Medulla oblongata (tissue), 1 donor: ENCODE measurements around the gene BABAM2.

Source experiments
- DNase-seq: peaks from one replicate; pipeline ENCODE4 v3.0.0-alpha.2; 2015; ENCODE audit errors: extremely low spot score

The BABAM2 gene

DNA sequence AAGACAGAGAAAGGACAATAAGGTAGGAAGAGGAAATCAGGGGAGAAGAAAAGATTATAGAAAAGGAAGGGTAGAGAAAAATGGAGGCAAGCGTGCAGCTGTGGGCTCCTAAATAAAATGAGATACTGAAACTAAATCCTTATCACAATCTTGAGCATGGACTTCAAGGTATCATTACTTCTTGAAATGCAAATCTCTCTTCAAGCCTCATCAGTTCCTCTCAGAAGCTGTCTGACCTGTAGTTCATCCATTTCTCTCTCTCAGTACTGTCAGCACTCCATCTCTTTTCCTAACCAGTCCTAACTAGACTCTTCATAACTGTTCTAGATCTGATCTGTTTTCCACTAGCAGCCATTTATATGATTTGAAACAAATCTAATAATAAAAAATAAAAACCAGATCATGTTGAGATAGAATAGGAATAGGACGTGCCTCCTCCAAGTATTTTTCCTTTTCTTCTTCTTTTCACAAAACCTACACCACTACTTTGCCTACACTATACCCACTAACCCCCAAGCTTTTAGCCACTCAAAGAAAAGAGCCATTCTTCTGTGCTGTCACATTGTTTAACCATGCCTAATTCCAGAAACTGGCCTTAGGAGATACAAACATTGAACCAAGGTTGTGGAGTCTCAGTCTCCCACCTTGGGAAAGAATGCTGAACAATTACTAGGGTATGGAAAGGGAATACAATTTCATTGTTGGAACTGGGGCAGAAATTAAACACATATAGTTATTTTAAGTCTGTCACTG lies 21.1 kb downstream of the BABAM2 start:
- no peak for DNase-seq

DNA sequence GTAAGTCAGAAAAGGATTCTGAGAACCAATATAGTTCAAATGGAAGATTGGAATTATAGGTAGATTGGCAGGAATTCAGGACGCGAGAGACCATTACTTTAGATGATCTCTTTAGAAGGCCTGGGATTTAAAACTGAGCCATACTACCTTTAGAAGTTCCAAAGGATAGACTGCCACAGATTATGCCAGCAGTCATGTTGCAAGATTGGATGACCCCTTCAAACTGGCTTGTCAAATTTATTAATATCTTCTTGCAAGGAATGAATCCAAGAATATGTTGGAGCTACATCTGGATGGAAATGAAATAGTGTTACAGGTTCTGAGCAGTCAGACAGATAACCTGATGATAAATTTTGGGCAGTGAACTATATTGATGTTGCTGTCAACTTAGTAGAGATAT lies 22.0 kb downstream of the BABAM2 start:
- no peak for DNase-seq

DNA sequence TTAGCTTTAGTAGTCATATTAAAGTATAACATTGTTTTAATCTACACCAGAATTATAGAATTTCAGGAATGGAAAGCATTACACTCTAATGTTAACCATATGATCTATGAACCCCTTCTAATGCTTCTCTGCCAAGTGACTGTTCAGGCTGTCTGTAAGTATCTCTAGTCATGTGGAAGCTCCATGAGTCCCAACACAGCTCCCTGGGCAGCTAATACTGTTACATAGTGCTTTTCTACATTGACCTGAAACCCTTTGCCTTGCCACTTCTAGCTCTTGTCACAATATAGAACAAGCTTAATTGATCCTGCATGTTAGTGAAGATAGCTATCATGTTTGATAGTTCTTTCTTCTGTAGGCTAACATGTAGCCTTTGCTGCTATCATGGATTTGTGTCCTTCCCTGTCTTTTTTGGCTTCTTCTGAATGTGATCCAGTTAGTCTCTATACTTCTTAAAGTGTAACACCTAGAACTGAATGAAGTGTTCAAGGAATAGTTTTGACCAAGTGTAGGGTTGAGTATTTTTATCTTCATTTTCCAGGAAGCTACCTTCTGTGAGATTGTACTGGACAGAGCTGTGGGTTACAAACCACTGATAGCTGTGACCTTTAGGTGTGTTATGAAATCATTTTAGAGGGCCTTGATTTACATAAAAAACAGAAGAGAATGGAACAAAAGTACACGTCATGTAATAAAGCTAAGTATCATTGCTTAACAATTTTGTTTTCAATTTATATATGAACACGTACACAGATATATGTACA lies 23.7 kb downstream of the BABAM2 start:
- DNase-seq, result no peak

DNA sequence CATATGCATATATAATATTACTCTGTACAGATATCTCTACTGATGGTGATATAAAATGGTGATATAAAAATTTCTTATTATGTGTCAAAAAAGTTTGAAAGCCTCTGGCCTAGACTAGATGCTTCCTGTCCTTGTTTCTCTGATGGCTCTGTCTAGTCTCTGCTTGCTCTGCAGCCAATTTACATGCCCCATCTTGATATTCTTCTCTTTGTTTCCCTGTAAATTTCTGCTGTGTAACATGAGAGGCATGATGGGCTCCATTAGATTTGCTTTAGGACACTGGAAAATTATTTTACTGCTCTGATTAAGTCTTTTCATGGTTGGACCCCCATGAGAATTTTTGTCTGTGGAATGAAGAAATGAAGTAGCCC lies 24.3 kb downstream of the BABAM2 start:
- no peak for DNase-seq

DNA sequence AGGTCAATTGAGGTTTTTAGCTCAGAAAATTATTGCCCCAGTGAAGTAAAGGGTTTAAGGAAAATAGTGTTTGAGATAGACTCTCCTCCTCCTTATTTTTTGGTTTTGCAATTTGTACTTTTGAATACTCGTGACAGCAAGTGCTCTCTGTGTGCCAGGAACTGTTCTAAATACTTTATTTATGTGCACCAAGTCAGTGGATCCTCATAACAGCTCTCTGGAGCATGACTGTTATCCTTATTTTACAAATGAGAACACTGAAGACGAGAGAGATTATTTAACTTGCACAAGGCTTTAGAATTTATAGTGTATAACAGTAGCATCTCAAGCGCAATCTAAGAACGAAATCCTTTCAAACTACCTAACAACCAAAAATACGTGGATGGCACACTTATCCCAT lies 24.7 kb downstream of the BABAM2 start:
- DNase-seq, result peak; percentile 14

DNA sequence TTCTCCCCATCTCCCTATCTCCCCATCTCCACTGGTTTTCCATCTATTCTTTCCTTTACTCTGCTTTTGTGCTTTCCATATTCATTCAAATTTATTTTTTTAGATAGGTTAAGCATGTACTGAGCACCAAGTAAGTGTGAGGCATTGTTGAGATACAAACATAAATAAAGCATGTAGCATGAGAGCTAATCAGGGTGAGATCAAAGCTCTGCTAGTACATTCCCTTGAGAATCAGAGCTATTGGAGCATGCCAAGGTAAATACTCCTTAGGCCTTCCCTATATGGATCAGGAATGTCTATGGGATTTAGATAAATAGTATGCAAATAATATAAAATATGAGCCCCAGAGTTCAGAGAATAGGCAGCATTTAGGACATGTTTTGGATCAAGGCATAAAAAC lies 25.3 kb downstream of the BABAM2 start:
- no peak for DNase-seq

DNA sequence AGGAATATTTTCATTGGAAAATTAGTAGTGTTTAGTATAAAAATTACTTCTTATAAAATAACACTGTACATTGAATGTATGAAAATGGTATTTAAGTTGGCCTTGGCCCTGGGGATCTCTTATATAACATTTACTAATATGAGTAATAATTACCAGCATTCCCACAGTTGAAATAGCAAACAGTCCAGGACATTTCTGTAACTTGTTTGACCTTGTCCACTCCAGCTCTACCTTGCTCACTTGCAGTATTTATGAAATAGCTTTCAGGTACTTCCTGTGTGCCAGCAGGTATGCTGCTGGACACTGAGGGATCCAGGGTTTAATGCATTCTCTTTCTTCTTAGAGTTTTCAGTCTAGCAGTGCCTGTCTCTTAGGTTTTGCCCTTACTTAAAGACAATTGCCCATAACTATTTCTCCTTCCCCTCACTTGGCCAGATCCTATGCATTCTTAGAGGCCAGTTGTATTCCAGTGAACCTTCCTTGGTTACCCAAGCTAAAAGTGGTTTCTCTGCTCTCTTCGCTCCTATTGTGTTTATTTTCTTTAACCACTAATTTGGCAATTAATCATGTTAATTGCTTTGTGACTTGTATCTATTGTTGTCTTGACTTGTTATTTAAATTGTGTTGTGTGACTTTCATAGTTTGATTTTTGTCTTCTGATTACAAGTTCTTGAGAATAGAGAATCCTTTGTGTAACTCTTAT lies 25.9 kb downstream of the BABAM2 start:
- no peak for DNase-seq

DNA sequence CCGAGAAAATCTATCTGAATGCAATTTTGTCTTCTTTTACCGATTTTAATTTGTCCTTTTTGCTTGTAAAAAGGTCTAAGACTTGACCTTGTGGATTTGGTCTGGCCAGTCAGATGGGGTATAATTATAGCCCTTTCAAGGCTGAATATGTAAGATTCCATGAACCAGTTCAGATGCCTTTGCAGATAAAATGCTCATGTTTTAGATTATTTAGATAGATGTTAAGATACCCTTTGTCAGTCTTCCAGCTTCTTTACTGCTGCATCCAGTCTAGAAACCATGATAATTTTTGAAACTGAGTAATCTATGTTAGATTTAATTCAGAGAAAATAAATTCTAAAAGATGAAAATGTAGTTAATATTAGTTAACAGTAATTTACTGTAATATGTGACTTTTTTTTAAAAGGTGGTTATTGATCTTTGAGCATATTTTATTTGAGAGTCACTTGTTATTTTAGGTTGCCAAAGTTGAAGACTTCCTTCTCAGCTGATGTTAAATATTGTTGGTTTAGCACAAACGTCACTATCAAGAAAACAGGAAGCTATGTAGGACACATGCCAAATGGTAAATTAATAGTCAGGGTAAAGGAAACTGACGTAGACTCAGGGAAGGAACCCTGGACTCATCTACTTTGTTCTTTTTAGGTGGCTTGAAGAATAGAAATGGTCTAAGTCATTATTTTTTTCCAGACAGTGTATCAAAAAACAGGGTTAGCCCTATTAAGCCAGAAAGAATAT lies 29.8 kb downstream of the BABAM2 start:
- peak; percentile 57 for DNase-seq

DNA sequence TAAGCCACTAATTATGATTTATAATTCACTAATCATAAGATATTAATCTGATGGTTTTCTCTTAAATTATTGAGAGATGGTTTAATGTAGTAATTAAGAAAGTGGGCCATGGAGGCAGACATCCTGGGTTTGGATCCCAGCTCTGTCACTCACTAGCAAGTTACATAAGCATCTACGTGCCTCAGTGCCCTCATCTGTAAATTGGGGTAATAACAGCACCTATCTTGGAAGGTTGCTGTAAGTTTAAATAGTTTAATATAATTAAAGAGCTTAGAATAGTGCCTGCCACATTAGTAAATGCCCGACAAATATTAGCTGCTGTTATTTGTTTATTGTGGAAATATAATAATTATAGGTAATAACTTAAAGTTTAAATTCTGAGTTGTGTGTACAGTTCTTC lies 30.9 kb downstream of the BABAM2 start:
- DNase-seq, result no peak

DNA sequence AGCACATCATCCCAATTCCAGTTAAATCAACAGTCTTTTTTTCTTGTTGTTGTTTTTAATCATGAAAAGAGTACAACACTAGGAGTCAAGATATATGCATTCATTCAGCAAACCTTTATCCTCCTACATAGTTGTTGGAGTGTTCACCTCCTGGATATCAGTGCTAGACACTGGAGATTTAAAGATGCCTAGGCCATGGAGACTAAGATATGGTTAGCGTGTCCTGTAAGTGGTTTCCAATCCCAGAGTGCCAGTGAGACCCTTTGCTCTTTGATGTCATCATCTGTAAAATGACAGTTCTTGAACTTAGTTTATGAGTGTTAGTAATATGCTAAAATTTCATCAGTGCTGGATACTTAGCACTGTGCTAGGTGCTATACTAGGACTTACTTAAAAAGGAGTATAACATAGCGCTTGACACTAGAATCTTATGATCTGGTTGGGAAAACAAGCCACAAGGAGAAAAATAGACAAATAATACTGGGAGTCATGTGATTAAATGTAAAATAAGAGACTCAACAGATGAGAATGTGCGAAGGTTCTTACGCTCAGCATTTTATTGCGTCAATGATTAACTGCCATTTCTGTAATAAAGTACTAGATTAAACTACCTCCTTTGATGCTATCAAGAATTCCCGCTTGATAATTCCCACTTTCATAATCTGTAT lies 31.5 kb downstream of the BABAM2 start:
- no peak for DNase-seq

DNA sequence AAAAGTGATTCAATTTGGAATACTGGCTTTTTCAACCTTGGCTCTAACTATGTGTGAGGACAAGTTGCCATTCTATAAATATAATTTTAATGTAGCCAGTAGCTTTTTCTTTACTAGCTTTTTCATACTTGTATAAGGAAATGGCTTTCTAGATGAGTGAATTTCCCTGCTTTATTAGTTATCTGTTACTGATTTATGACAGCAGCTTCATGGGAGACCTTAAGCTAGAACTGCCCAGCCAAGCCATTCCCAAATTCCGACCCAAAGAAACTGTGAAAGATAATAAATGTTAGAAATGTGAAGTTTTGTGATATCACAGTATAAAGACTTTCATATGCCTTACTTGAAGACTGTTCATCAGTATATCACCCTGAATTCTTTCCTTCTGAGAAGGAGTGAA lies 32.3 kb downstream of the BABAM2 start:
- no peak for DNase-seq

DNA sequence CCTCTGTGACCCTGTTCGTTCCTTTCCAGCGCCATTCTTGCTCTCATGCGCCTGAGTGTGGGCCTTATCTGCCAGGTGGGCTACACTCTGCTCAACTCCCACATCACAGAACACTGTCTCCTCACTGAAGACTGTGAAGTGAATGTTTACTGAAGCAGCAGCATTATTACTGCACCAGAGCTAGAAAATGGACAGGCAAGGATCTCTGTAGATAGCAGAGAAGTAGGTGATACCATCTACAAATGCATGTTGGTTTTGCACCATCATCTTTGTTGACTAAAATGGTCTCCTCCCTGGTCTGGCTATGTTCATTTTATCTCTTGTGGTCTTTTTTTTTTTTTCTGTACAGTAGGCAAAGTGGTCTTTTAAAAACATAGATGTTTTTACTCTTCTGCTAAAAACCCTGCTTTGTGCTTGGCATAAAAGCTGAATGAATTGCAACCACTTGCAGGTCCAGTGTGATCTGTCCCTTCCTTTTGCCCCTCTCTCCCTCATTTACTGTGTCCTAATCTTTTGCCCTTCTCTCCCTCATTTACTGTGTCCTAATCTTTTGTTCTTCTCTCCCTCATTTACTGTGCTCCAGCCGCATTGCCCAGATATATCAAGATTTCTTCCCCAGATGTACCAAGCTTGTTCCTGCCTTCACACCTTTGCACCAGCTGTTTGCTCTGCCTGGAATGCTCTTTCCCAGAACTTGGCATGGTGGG lies 35.4 kb downstream of the BABAM2 start:
- DNase-seq, result no peak

DNA sequence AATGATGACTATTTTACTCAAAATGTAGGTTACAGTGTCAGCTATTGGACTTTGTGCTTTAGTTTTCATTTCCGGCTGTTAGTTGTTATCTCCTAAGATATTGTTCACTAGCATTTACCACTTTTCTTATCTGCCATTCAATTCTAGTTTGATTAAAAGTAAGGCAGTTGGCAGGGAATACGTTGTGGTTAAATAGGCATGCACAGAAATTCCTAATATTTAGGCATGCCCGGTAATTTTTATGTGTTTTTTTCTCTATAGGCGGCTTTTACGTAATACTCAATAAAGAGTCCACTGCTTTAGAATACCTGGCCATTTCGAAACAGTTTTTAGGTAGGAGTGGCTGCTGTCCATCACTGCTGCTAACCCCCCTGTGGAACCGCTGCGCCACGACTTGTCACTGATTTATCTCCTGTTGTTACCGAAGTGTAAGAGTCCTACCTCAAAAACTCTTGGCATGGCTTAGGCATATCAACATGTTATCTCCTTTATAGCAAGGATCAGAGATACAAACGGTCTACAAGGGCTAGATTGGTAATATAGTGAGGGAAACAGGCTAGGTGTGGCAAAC lies 39.5 kb downstream of the BABAM2 start:
- DNase-seq, result no peak

DNA sequence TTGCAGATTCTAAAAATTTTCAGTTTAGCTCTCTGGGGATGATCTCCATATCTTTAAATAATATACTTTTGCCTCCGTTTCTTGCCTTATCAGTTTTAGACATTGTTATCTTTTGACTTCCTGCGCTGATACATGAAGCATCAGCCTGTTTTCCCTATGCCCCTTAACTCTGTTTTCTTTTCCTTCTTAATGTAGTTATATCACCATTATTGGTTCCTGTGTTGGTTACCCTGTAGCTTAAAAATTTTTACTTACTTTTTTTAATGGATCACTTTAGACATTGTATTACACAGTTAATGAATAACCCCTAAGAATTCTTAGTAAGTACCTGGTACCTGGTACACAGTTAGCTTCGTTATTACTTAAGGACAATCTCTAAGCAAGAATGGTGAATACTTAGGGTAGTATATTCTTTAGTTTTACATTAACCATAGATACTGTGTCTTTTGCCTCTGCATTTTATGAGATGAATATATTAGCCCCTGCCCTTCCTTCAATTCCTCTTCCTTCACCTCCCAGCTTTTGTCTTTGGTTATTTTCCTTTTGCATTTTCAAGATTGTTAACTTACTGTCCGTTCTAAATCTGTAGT lies 40.9 kb downstream of the BABAM2 start:
- DNase-seq, result no peak

DNA sequence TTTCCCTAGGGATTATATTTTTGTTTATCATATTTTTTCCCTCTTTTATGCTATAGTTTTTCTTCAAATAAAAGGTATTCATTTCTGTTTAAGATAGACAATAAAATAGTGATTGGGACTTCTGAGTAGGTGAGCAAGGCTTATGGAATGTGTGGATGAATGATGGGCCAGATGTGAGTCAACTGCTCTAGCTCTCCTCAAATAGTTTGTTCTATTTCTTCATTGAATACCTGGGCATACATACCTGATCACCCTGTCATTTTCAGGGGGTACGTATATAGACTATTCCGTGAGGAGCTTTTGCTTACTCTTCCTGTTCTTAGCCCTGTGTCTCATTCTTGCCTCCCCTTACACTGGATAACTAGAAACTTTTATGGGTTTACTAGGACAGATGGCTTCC lies 41.9 kb downstream of the BABAM2 start:
- DNase-seq, result no peak

DNA sequence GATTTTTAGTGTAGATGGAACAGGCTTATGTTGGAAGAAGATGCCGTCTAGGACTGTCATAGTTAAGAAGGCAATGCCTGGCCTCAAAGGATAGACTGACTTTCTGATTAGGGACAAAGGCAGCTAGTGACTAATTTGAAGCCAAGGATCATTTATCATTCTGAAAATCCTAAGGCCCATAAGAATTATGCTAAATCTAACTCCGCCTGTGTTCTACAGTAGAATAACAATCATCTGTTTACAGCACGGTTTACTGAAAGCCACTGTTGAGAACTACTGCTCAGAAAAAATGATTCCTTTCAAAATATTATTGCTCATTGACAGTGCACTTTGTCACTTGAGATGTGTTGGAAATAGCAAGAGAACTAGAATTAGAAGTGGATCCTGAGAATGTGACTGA lies 44.5 kb downstream of the BABAM2 start:
- DNase-seq, result no peak

DNA sequence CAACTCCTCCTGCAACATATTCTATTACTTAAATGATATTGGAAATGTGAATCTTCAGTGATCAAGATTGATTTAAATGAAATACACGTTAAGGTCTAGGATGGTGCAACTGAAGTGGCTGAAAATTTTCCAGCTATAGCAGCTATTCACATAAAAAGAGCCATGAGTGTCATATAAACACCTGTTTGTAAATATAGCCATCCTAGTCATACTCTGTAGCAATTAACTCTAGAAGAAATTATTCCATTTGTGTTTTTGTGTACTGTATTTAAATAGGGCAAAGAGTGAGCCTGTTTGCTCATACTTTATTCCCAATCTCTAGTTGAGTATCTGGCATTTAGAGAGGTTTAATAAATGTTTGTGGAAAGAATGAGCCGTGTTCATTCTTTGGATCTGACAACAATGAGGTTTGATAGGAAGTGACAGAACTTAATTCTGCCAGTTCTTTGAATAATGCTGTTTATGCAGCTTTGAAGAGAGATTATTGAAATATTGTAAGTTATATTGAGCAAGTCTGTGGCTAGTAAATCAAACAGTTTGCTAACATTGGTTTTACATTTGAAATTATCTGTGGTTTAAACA lies 49.7 kb downstream of the BABAM2 start:
- no peak for DNase-seq

DNA sequence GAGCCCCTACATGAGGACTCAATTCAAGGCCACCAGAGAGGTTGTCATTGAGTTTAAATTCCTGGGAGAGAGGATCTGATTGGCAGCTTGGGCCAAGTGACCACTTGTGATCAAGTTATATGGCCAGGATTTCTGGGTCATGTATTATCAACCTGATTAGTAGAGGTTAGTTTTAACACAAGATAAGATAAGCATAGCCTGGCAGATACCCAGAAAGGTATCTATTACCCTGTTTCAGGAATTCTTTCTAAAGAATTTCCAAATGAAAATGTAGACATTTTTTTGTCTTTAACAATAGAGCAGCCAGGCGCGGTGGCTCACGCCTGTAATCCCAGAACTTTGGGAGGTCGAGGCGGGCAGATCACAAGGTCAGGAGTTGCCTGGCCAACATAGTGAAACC lies 50.5 kb downstream of the BABAM2 start:
- no peak for DNase-seq

DNA sequence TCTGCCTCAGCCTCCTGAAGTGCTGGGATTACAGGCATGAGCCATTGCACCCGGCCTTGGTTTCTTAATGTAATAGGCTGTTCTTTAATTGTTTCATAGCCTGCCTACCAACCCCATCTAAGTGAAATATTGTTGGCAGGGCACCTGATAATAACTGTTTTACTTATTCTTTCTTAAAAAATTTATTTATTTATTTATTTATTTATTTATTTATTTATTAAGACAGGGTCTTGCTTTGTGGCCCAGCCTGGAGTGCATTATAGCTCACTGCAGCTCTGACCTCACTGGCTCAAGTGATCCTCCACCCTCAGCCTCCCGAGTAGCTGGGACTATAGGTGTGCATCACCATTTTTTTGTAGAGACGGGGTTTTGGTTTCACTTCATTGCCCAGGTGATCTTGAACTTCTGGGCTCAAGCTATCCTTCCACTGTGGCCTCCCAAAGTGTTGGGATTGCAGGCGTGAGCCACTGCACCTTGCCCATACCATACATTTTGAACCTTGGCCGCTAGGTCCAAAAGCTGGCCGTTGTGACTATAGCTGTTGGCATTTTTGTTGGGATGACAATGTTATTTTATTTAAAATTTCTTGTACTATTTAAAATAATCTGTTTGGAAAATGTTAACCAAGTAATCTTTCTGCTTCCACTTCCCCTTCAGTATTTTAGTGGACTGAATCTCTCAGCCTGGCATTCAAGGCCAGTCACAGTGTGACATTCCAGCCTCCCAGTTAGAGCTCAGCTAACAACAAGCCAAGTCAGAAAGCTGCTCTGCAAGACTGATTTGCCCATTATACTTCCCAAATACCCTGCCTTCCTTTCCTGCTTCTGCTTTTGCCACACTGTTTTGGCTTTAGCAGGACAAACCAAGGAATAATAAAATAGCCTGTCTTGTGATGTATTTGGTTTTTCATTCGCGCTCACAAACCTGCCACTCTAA lies 52.4 kb downstream of the BABAM2 start:
- peak; percentile 22 for DNase-seq
